ENCODE measurements around the gene DPH7.

Gene DPH7

GRCh38 chr9:137509198-137509597 lies 69.5 kb downstream of the DPH7 start:
- in situ Hi-C loops (cut with HindIII; ENCODE audit: low pct_ligation_motif_present, low pct_unique_long_range_greater_than_20kb, low sequenced_read_pairs), result no loop called here
- DNase-seq, result no peak

- in situ Hi-C loops (cut with HindIII; ENCODE audit: low pct_ligation_motif_present, low pct_unique_long_range_greater_than_20kb, low sequenced_read_pairs), result no loop called here
- no peak for DNase-seq
These were observed 72.0 kb downstream of the DPH7 start for GRCh38 chr9:137506702-137507171.

GRCh38 chr9:137506274-137506673 lies 72.5 kb downstream of the DPH7 start:
- no peak for DNase-seq
- in situ Hi-C loops (cut with HindIII; ENCODE audit: low pct_ligation_motif_present, low pct_unique_long_range_greater_than_20kb, low sequenced_read_pairs), result no loop called here

- DNase-seq, result no peak
- in situ Hi-C loops (cut with HindIII; ENCODE audit: low pct_ligation_motif_present, low pct_unique_long_range_greater_than_20kb, low sequenced_read_pairs), result no loop called here
These were observed 73.1 kb downstream of the DPH7 start for GRCh38 chr9:137505421-137506140.

All from ACHN (cell line).